22Rv1 (cell line): ENCODE results near the gene COL9A3.

ENCODE experiments used
- ZFX ChIP-seq: fragments of 450-650 bp; IDR thresholded peaks from 2 replicates; pipeline ENCODE4 v1.6.1; 2017; ENCODE audit warnings: antibody characterized with exemption, borderline replicate concordance
- TF ChIP-seq, protein P1 (sequence below): fragments of 450-650 bp; IDR thresholded peaks from 2 replicates; pipeline ENCODE4 v1.5.1; 2017; ENCODE audit warnings: mild to moderate bottlenecking

DNA sequence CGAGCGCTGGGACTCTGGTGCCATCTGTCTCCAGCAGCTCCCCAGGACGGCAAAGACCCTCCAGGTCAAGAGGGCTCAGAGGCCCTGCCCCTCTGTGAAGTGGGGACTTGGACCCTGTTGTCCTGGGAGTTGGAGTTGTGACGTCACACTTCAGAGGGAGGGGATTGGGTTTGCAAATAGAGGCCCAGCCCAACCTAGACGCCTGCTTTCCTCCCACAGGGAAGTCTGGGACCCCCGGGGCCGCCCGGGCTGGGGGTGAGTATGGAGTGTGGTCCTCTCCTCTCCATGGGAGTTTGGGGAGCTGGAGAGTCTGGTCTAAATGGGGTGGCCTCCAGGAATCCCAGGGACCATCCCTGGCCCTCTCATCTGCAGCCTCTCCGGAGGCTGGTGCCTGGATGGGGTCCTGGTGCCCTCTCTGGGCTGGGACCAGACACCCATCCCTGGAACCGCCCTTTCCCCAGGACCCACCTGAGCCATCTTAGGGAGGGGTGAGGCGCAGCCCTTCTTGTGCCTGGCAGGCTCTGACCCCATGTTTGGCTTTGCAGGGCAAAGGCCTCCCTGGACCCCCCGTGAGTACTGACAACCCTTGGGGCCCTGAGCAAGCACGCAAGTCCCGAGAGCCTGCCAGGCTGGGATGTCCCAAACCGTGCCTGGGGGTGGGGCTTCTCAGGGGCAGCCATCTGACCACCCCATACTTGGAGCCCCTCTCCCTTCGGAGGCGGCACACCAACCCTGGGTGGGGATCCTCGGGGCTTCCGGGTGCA, 4.3 kb downstream of the COL9A3 start:
- TF ChIP-seq, protein P1, sequence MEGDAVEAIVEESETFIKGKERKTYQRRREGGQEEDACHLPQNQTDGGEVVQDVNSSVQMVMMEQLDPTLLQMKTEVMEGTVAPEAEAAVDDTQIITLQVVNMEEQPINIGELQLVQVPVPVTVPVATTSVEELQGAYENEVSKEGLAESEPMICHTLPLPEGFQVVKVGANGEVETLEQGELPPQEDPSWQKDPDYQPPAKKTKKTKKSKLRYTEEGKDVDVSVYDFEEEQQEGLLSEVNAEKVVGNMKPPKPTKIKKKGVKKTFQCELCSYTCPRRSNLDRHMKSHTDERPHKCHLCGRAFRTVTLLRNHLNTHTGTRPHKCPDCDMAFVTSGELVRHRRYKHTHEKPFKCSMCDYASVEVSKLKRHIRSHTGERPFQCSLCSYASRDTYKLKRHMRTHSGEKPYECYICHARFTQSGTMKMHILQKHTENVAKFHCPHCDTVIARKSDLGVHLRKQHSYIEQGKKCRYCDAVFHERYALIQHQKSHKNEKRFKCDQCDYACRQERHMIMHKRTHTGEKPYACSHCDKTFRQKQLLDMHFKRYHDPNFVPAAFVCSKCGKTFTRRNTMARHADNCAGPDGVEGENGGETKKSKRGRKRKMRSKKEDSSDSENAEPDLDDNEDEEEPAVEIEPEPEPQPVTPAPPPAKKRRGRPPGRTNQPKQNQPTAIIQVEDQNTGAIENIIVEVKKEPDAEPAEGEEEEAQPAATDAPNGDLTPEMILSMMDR = no peak
- TF ChIP-seq ZFX = no peak
